ENCODE results near the gene KRTAP10-12. TPM values are rescaled to one million over a fixed set of nuclear protein-coding genes. Genes with fewer than 3 reads are reported as not detected.

KRTAP10-12 gene
- polyA plus RNA-seq, 2 of the 4 experiments (the other 2 are of a cell fraction) = not detected

GRCh38 chr21:44694776-44695175 is 2.2 kb upstream of the KRTAP10-12 start:
- FAIRE-seq (no peak), DNase-seq (ENCODE audit: low read depth in 1 of 2, low spot score in 1 of 2) (no peak), ATAC-seq (no peak)
- CTCF ChIA-PET = interaction anchor here (0.7 kb wide), 1 partner anchor 16 kb away, joined by 3 read pairs; the partner anchor contains the start of gene TSPEAR
- POLR2A ChIA-PET = no interaction called here
- TF ChIP-seq POLR2AphosphoS2 (conservative IDR thresholded peaks at IDR 0.05; ENCODE audit: low read length) (no peak), HDAC2 (IDR thresholded peaks at IDR 0.05) (no peak), TP53 (CRISPR knock-in tag; IDR thresholded peaks at IDR 0.05) (no peak), KDM5A (IDR thresholded peaks at IDR 0.05) (no peak)
- WGBS (ENCODE audit: missing lambda C conversion rate) = 69% methylated on average over 9 of the region's 11 CpGs
- H3K9me3 ChIP-seq = peaks cover 14% of the 10 kb centered on the region; the same call in 2 of the 3 replicates
- no peak overlapping the region for H3K27ac ChIP-seq
- no peaks in the 10 kb centered on the region for H3K4me1 ChIP-seq
- H3K4me2 ChIP-seq = no peak overlapping the region
- H3K4me3 ChIP-seq = no peak overlapping the region

GRCh38 chr21:44695184-44695583 is 1.8 kb upstream of the KRTAP10-12 start:
- Histone ChIP-seq H3K4me2 (no peak overlapping the region), H3K4me3 (no peak overlapping the region), H3K9me3 (peaks cover 14% of the 10 kb centered on the region; the same call in 2 of the 3 replicates), H3K4me1 (no peaks in the 10 kb centered on the region), H3K27ac (no peak overlapping the region)
- TF ChIP-seq FOSB (CRISPR knock-in tag; IDR thresholded peaks at IDR 0.05) = no peak
- no peak for FAIRE-seq
- ChIA-PET CTCF (no interaction called here), POLR2A (no interaction called here)
- WGBS (ENCODE audit: missing lambda C conversion rate) = 28% methylated on average over 8 of the region's 8 CpGs
- no peak for DNase-seq (ENCODE audit: low read depth in 1 of 2, low spot score in 1 of 2)
- no peak for ATAC-seq

- DNase-seq (ENCODE audit: low read depth in 1 of 2, low spot score in 1 of 2) (no peak), FAIRE-seq (no peak), ATAC-seq (no peak)
- no peak overlapping the region for H3K4me3 ChIP-seq
- peaks cover 14% of the 10 kb centered on the region; the same call in 2 of the 3 replicates for H3K9me3 ChIP-seq
- H3K4me1 ChIP-seq = no peaks in the 10 kb centered on the region
- POLR2A ChIA-PET = no interaction called here
- 55% methylated on average over 8 of the region's 8 CpGs for WGBS (ENCODE audit: missing lambda C conversion rate)
- H3K27ac ChIP-seq = no peak overlapping the region
- no peak overlapping the region for H3K4me2 ChIP-seq
- CTCF ChIA-PET = no interaction called here
- TF ChIP-seq POLR2AphosphoS2 (conservative IDR thresholded peaks at IDR 0.05; ENCODE audit: low read length) (no peak), TP53 (CRISPR knock-in tag; IDR thresholded peaks at IDR 0.05) (no peak), PHF8 (IDR thresholded peaks at IDR 0.05; ENCODE audit: borderline replicate concordance, low read depth) (no peak), CBX8 (IDR thresholded peaks at IDR 0.05) (no peak), ZNF302 (CRISPR knock-in tag; IDR thresholded peaks at IDR 0.05) (no peak), RNF2 (IDR thresholded peaks at IDR 0.05; ENCODE audit: borderline replicate concordance, low read depth) (no peak), CEBPB (IDR thresholded peaks at IDR 0.05) (no peak), ATOH8 (CRISPR knock-in tag; IDR thresholded peaks at IDR 0.05; ENCODE audit: low read depth) (no peak), JUNB (IDR thresholded peaks at IDR 0.05) (no peak), HOXB13 (CRISPR knock-in tag; IDR thresholded peaks at IDR 0.05; ENCODE audit: low read depth) (no peak), RAD21 (conservative IDR thresholded peaks at IDR 0.05 in 1 of 2, IDR thresholded peaks at IDR 0.05 in 1 of 2) (no peak), TFCP2L1 (CRISPR knock-in tag; IDR thresholded peaks at IDR 0.05) (no peak), KDM5A (IDR thresholded peaks at IDR 0.05) (no peak), EHMT2 (IDR thresholded peaks at IDR 0.05; ENCODE audit: low read depth) (no peak), BHLHE40 (IDR thresholded peaks at IDR 0.05; ENCODE audit: low read depth, low read length) (no peak), HMGXB4 (CRISPR knock-in tag; IDR thresholded peaks at IDR 0.05; ENCODE audit: borderline replicate concordance) (no peak), ZFP36 (IDR thresholded peaks at IDR 0.05; ENCODE audit: borderline replicate concordance, partially characterized antibody) (no peak), JUN (IDR thresholded peaks at IDR 0.05) (no peak)
Measured at GRCh38 chr21:44695641-44696040, 1.3 kb upstream of the KRTAP10-12 start.
